HepG2 (cell line): ENCODE data around the gene CAMK1D. TPM values are rescaled to one million over a fixed set of nuclear protein-coding genes. Genes with fewer than 3 reads are reported as not detected.

ENCODE experiments used
- ATAC-seq: fragments of 200-7000 bp; cut with Tn5 transposase; 3 replicates; pipeline ENCODE4 v1.9.1; 2020; ENCODE audit warnings: mild to moderate bottlenecking, moderate library complexity
- BruUV-seq: library from RNA; stranded (reverse); fragments of 400-500 nt; replicated peaks from 2 replicates; lab custom pipeline; 2021; lab: Mats Ljungman, UMichigan
- CTCF ChIA-PET: fragments of 300-600 bp; formaldehyde crosslinking; extraction: SDS; loops from one replicate; lab custom pipeline; 2021; ENCODE audit warnings: low total read pairs, inconsistent platforms, low intra/inter-chr PET ratio; lab: Yijun Ruan, JAX
- POLR2A ChIA-PET: fragments of 350-600 bp; sonication (Branson Sonifier 250); formaldehyde crosslinking; loops from one replicate; lab custom pipeline; 2020; ENCODE audit warnings: antibody characterized with exemption, inconsistent platforms; lab: Yijun Ruan, JAX
- DNase-seq: peaks from one replicate; pipeline ENCODE4 v3.0.0-alpha.2; 2015; ENCODE audit warnings: low spot score
- FAIRE-seq: peaks from 3 replicates; lab custom pipeline; 2011; peaks lifted over from hg19 to GRCh38; lab: Jason Lieb, UNC
- H2AFZ ChIP-seq: one replicate; pipeline ENCODE4 v1.6.1; 2011; ENCODE audit warnings: low read length, inconsistent platforms
- H3K27ac ChIP-seq: fragments of 300-600 bp; 3 replicates; pipeline ENCODE4 v1.8.0; 2011; ENCODE audit warnings: mixed run types, mild to moderate bottlenecking, mixed read lengths, low read length, inconsistent platforms; ENCODE audit not compliant: insufficient read depth; ENCODE audit errors: extremely low read length
- H3K27me3 ChIP-seq, 2 experiments: fragments of 200-600 bp in 1 of 2; 2 replicates in 1 of 2; 3 replicates in 1 of 2; pipeline versions ENCODE4 v1.6.0 to v1.8.0; 2011; ENCODE audit warnings: low read length in 2 of 2, mild to moderate bottlenecking in 2 of 2, moderate library complexity in 2 of 2, inconsistent platforms in 1 of 2; ENCODE audit not compliant: insufficient read depth in 2 of 2, control insufficient read depth in 1 of 2
- H3K36me3 ChIP-seq, 2 experiments: fragments of 200-600 bp in 1 of 2; replicated peaks in 1 of 2; 2 replicates in 1 of 2; 3 replicates in 1 of 2; pipeline versions ENCODE4 v1.5.1 to v1.8.0; 2011; ENCODE audit warnings: low read length in 2 of 2, inconsistent platforms in 1 of 2; ENCODE audit not compliant: insufficient read depth in 2 of 2, control insufficient read depth in 1 of 2
- H3K4me1 ChIP-seq: 2 replicates; pipeline ENCODE4 v1.5.1; 2012; ENCODE audit warnings: low read length, inconsistent platforms; ENCODE audit not compliant: insufficient read depth
- H3K4me2 ChIP-seq: 2 replicates; pipeline ENCODE4 v1.6.0; 2011; ENCODE audit warnings: low read depth, low read length, inconsistent platforms
- H3K4me3 ChIP-seq, 3 experiments: fragments of 200-600 bp in 1 of 3; sonication (generic), shearing (Covaris generic) in 1 of 3; replicated peaks in 1 of 3; 2 replicates each; pipeline ENCODE4 v1.5.1; 2011 to 2016; ENCODE audit warnings: low read length in 3 of 3, inconsistent platforms in 2 of 3, low read depth in 2 of 3, mild to moderate bottlenecking in 2 of 3, control low read depth in 1 of 3, mixed read lengths in 1 of 3; ENCODE audit not compliant: insufficient read depth in 1 of 3
- H3K79me2 ChIP-seq: one replicate; pipeline ENCODE4 v1.6.1; 2011; ENCODE audit warnings: low read length, inconsistent platforms; ENCODE audit not compliant: insufficient read depth
- H3K9ac ChIP-seq: 2 replicates; pipeline ENCODE4 v1.6.0; 2011; ENCODE audit warnings: mild to moderate bottlenecking, low read depth, low read length, inconsistent platforms; ENCODE audit not compliant: insufficient read depth
- H3K9me3 ChIP-seq: 2 replicates; pipeline ENCODE4 v1.5.1; 2012; ENCODE audit warnings: mild to moderate bottlenecking, low read length
- H4K20me1 ChIP-seq: 2 replicates; pipeline ENCODE4 v1.6.0; 2011; ENCODE audit warnings: inconsistent platforms, mild to moderate bottlenecking, low read length, moderate library complexity; ENCODE audit not compliant: insufficient read depth
- CCAR2 ChIP-seq: fragments of 200-400 bp; formaldehyde crosslinking; optimal IDR thresholded peaks from 2 replicates; pipeline ENCODE3; 2018; ENCODE audit warnings: low read depth, mild to moderate bottlenecking, low read length, moderate library complexity
- CREM ChIP-seq, 2 experiments: sonication (generic) in 1 of 2; formaldehyde crosslinking in 1 of 2; IDR thresholded peaks; 2 replicates each; pipeline versions ENCODE4 v1.4.0 to v1.6.1; 2016 to 2020; ENCODE audit warnings: antibody characterized with exemption in 1 of 2, mild to moderate bottlenecking in 1 of 2, missing genetic modification reagents in 1 of 2
- IKZF1 ChIP-seq: fragments of 450-650 bp; IDR thresholded peaks from 2 replicates; pipeline ENCODE4 v1.7.1; 2016
- MIXL1 ChIP-seq: IDR thresholded peaks from 2 replicates; pipeline ENCODE4 v1.6.1; 2016
- PRPF4 ChIP-seq: fragments of 200-400 bp; formaldehyde crosslinking; IDR thresholded peaks from 2 replicates; pipeline ENCODE4 v1.6.1; 2016; ENCODE audit warnings: low read length, low read depth; ENCODE audit not compliant: poor library complexity, severe bottlenecking
- RBAK ChIP-seq: sonication (generic); formaldehyde crosslinking; IDR thresholded peaks from 2 replicates; pipeline ENCODE4 v1.5.1; 2020; ENCODE audit warnings: mild to moderate bottlenecking, missing genetic modification reagents
- TSC22D2 ChIP-seq: sonication (generic); formaldehyde crosslinking; IDR thresholded peaks from 2 replicates; pipeline ENCODE4 v1.5.1; 2020; ENCODE audit warnings: missing genetic modification reagents, mild to moderate bottlenecking, borderline replicate concordance
- ZNF891 ChIP-seq: sonication (generic); formaldehyde crosslinking; IDR thresholded peaks from 2 replicates; pipeline ENCODE4 v1.5.0; 2020; ENCODE audit warnings: mild to moderate bottlenecking, missing genetic modification reagents
- WGBS: methylation state at CpG from one replicate; pipeline ENCODE4 v1.1.6; 2017; ENCODE audit warnings: low lambda C conversion rate; 5-methylcytosine and 5-hydroxymethylcytosine counted together
- in situ Hi-C: cut with HindIII; loops from 2 replicates; pipeline ENCODE4 v1.10.0; 2017; ENCODE audit warnings: low pct_unique_long_range_greater_than_20kb; ENCODE audit not compliant: extremely low pct_ligation_motif_present
- intact Hi-C: fragments of 100-400 bp; cut with micrococcal nuclease; formaldehyde crosslinking; loops from one replicate; pipeline ENCODE4 v1.10.0; 2022; ENCODE audit not compliant: unreplicated experiment
- polyA plus RNA-seq, 8 experiments: library from polyadenylated mRNA; depleted of rRNA in 3 of 8; stranded (reverse) in 7 of 8; unstranded in 1 of 8; fragments of >200 nt; fragmentation: Illumina TruSeq in 4 of 8; extraction: Trizol in 4 of 8; gene quantifications; 2 replicates each; pipeline versions ENCODE4 v1.2.1 to v1.2.3, GENCODE V29; 2011 to 2016; ENCODE audit warnings: low read depth in 4 of 8, missing spikeins in 1 of 8, mixed read lengths in 1 of 8; ENCODE audit not compliant: insufficient read depth in 1 of 8
- total RNA-seq, 5 experiments: library from RNA; depleted of rRNA; stranded (reverse); fragments of >200 nt; fragmentation: Illumina TruSeq; extraction: Trizol; gene quantifications; 2 replicates each; pipeline ENCODE4 v1.2.3, GENCODE V29; 2016; ENCODE audit warnings: low read depth in 1 of 5
- TF ChIP-seq, protein P1 (sequence below): sonication (generic); formaldehyde crosslinking; IDR thresholded peaks from 2 replicates; pipeline ENCODE4 v1.8.0; 2023; ENCODE audit warnings: mild to moderate bottlenecking, missing genetic modification reagents
- TF ChIP-seq, protein P2 (sequence below): sonication (generic); formaldehyde crosslinking; IDR thresholded peaks from 2 replicates; pipeline ENCODE4 v1.8.1; 2023; ENCODE audit warnings: mild to moderate bottlenecking, moderate library complexity, missing genetic modification reagents
- TF ChIP-seq, protein P3 (sequence below): sonication (generic); formaldehyde crosslinking; IDR thresholded peaks from 2 replicates; pipeline ENCODE4 v1.5.0; 2020; ENCODE audit warnings: mild to moderate bottlenecking, missing genetic modification reagents
- TF ChIP-seq, protein P4 (sequence below): sonication (generic); formaldehyde crosslinking; IDR thresholded peaks from 2 replicates; pipeline ENCODE4 v1.4.0; 2020; ENCODE audit warnings: missing genetic modification reagents, borderline replicate concordance
- TF ChIP-seq, protein P5 (sequence below): sonication (generic); formaldehyde crosslinking; IDR thresholded peaks from 2 replicates; pipeline ENCODE4 v1.8.0; 2022; ENCODE audit warnings: missing genetic modification reagents, mild to moderate bottlenecking, inconsistent platforms, borderline replicate concordance

Gene CAMK1D
- total and polyA plus RNA-seq, 2 of the 13 experiments (the other 11 are each of a cell fraction or from before 2014, with no cell fraction given), result under 0.01 TPM; not detected in 1

DNA sequence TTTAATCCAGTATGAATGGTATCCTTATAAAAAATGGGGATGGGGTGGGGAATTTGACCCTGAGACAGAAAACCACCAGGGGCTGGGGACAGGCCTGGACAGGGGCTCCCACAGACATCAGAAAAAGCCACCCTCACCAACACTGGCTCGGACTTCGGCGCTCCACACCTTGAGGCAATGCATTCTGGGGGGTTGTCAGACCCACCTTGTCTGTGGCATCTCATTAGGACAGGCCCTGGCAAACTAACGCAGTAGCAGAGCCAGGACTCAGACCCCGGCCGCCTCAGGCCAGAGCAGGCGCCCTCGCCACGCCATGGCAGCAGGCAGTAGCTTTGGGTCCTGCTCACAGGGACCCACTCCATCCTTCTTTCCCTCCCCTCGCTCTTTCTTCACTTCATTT is 492.1 kb downstream of the CAMK1D start:
- ATAC-seq (no peak), FAIRE-seq (no peak), DNase-seq (no peak)
- WGBS, result 64% methylated on average over 9 of the region's 10 CpGs
- H3K4me3 ChIP-seq, result no peak overlapping the region
- POLR2A ChIA-PET, result no interaction called here
- no peak overlapping the region for H2AFZ ChIP-seq
- no peaks in the 10 kb centered on the region for H3K9me3 ChIP-seq
- CTCF ChIA-PET, result no interaction called here
- H3K4me2 ChIP-seq, result no peak overlapping the region
- no peaks in the 10 kb centered on the region for H3K36me3 ChIP-seq
- intact Hi-C loops (no loop called here), in situ Hi-C loops (no loop called here)
- no peaks in the 10 kb centered on the region; a peak in 1 of 5 replicates for H3K27me3 ChIP-seq
- H3K27ac ChIP-seq, result no peak overlapping the region
- H3K79me2 ChIP-seq, result no peaks in the 10 kb centered on the region
- H3K9ac ChIP-seq, result no peak overlapping the region
- no peaks in the 10 kb centered on the region for H4K20me1 ChIP-seq
- no TSS peak for BruUV-seq
- no peaks in the 10 kb centered on the region for H3K4me1 ChIP-seq
- TF ChIP-seq, protein P1, sequence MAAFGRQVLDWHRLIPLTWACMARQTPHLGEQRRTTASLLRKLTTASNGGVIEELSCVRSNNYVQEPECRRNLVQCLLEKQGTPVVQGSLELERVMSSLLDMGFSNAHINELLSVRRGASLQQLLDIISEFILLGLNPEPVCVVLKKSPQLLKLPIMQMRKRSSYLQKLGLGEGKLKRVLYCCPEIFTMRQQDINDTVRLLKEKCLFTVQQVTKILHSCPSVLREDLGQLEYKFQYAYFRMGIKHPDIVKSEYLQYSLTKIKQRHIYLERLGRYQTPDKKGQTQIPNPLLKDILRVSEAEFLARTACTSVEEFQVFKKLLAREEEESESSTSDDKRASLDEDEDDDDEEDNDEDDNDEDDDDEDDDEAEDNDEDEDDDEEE (CRISPR knock-in tag), result no peak
- TF ChIP-seq RBAK (CRISPR knock-in tag), result no peak
- TF ChIP-seq MIXL1 (CRISPR knock-in tag), result no peak
- TF ChIP-seq CREM (IDR thresholded peaks at IDR 0.05), result no peak
- TF ChIP-seq CREM (CRISPR knock-in tag; IDR thresholded peaks at IDR 0.05), result no peak
- TF ChIP-seq IKZF1, result no peak
- TF ChIP-seq CCAR2, result no peak
- TF ChIP-seq ZNF891, result no peak
- TF ChIP-seq TSC22D2, result no peak
- TF ChIP-seq, protein P2, sequence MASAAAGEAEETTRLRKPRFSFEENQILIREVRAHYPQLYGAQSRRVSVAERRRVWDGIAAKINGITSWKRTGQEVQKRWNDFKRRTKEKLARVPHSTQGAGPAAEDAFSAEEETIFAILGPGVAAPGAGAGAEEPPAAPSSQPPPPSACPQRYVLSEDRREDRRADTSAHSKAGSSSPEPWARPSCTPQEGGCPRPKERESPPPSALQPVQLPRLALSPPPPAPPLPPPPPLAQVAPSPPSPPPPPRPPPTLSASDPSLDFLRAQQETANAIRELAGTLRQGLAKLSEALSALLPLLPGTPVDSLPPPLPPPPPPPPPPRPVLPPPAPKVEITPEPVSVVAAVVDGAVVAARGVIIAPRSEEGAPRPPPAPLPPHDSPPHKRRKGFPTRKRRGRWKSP, result no peak
- TF ChIP-seq PRPF4, result no peak
- TF ChIP-seq, protein P3, sequence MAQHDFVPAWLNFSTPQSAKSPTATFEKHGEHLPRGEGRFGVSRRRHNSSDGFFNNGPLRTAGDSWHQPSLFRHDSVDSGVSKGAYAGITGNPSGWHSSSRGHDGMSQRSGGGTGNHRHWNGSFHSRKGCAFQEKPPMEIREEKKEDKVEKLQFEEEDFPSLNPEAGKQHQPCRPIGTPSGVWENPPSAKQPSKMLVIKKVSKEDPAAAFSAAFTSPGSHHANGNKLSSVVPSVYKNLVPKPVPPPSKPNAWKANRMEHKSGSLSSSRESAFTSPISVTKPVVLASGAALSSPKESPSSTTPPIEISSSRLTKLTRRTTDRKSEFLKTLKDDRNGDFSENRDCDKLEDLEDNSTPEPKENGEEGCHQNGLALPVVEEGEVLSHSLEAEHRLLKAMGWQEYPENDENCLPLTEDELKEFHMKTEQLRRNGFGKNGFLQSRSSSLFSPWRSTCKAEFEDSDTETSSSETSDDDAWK (CRISPR knock-in tag), result no peak
- TF ChIP-seq, protein P4, sequence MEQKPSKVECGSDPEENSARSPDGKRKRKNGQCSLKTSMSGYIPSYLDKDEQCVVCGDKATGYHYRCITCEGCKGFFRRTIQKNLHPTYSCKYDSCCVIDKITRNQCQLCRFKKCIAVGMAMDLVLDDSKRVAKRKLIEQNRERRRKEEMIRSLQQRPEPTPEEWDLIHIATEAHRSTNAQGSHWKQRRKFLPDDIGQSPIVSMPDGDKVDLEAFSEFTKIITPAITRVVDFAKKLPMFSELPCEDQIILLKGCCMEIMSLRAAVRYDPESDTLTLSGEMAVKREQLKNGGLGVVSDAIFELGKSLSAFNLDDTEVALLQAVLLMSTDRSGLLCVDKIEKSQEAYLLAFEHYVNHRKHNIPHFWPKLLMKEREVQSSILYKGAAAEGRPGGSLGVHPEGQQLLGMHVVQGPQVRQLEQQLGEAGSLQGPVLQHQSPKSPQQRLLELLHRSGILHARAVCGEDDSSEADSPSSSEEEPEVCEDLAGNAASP, result no peak
- TF ChIP-seq, protein P5, sequence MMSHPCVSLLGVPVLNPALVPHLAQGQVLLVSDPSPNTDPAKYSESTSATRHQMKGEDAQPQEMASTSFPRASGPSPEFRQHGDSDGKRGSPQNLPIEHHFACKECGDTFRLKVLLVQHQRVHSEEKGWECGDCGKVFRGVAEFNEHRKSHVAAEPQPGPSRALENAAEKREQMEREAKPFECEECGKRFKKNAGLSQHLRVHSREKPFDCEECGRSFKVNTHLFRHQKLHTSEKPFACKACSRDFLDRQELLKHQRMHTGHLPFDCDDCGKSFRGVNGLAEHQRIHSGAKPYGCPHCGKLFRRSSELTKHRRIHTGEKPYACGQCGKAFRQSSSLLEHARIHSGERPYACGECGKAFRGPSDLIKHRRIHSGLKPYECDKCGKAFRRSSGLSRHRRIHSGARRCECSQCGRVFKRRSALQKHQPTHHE (CRISPR knock-in tag), result no peak
